OCI-LY7 (cell line): ENCODE measurements around the gene RNF19B. TPM values are rescaled to one million over a fixed set of nuclear protein-coding genes. Genes with fewer than 3 reads are reported as not detected.

Experiments used
- BruUV-seq: library from RNA; stranded (reverse); fragments of 400-500 nt; replicated peaks from 2 replicates; lab custom pipeline; 2021; lab: Mats Ljungman, UMichigan
- CTCF ChIA-PET: fragments of 300-600 bp; sonication (Branson Sonifier 250); formaldehyde crosslinking; loops from one replicate; lab custom pipeline; 2022; ENCODE audit warnings: antibody characterized with exemption; ENCODE audit not compliant: unreplicated experiment; lab: Charles Lee
- POLR2A ChIA-PET: fragments of 300-600 bp; sonication (Branson Sonifier 250); formaldehyde crosslinking; loops from one replicate; lab custom pipeline; 2022; ENCODE audit warnings: antibody characterized with exemption; lab: Charles Lee
- DNase-seq: peaks from one replicate; pipeline ENCODE4 v3.0.0-alpha.2; 2015; ENCODE audit warnings: low spot score
- H2AFZ ChIP-seq: fragments of 200-600 bp; sonication (generic), shearing (Covaris generic); 2 replicates; pipeline ENCODE4 v1.6.1; 2014; ENCODE audit warnings: mild to moderate bottlenecking, antibody characterized with exemption, low read length, moderate library complexity
- H3K27ac ChIP-seq: fragments of 200-600 bp; sonication (generic); 2 replicates; pipeline ENCODE4 v1.5.1; 2014; ENCODE audit warnings: mixed run types, low read depth, mild to moderate bottlenecking, moderate library complexity, low read length, inconsistent platforms; ENCODE audit not compliant: poor library complexity, severe bottlenecking
- H3K36me3 ChIP-seq: fragments of 200-600 bp; sonication (generic); 2 replicates; pipeline ENCODE4 v1.6.1; 2014; ENCODE audit warnings: mild to moderate bottlenecking, antibody characterized with exemption, low read length, moderate library complexity, mixed read lengths; ENCODE audit not compliant: insufficient read depth
- H3K4me1 ChIP-seq: fragments of 200-600 bp; sonication (generic); 2 replicates; pipeline ENCODE4 v1.5.1; 2014; ENCODE audit warnings: mild to moderate bottlenecking, low read length; ENCODE audit not compliant: insufficient read depth, poor library complexity, severe bottlenecking
- H3K4me2 ChIP-seq: fragments of 200-600 bp; sonication (generic); 2 replicates; pipeline ENCODE4 v1.6.1; 2014; ENCODE audit warnings: mild to moderate bottlenecking, low read length
- H3K4me3 ChIP-seq: fragments of 200-600 bp; sonication (generic); 2 replicates; pipeline ENCODE4 v1.5.1; 2014; ENCODE audit warnings: mild to moderate bottlenecking, low read depth, low read length; ENCODE audit not compliant: poor library complexity, severe bottlenecking
- H3K79me2 ChIP-seq: fragments of 200-600 bp; sonication (generic); 2 replicates; pipeline ENCODE4 v1.6.1; 2016; ENCODE audit warnings: low read depth, mild to moderate bottlenecking, low read length, moderate library complexity, mixed read lengths; ENCODE audit not compliant: insufficient read depth
- H3K9me2 ChIP-seq: fragments of 200-600 bp; sonication (generic); 2 replicates; pipeline ENCODE4 v1.6.1; 2016; ENCODE audit warnings: mild to moderate bottlenecking, low read length, mixed read lengths; ENCODE audit not compliant: insufficient read depth
- H3K9me3 ChIP-seq: fragments of 200-600 bp; sonication (generic); 2 replicates; pipeline ENCODE4 v1.6.1; 2014; ENCODE audit warnings: mild to moderate bottlenecking, mixed run types, low read length, mixed read lengths
- H4K20me1 ChIP-seq: fragments of 200-600 bp; sonication (generic); 2 replicates; pipeline ENCODE4 v1.6.1; 2014; ENCODE audit warnings: mild to moderate bottlenecking, antibody characterized with exemption, low read length, moderate library complexity, mixed read lengths; ENCODE audit not compliant: insufficient read depth
- CTCF ChIP-seq: fragments of 200-600 bp; sonication (generic); conservative IDR thresholded peaks from 2 replicates; pipeline ENCODE4 v1.5.1; 2014; ENCODE audit warnings: mild to moderate bottlenecking, antibody characterized with exemption, low read length, moderate library complexity, mixed read lengths
- EZH2phosphoT487 ChIP-seq: fragments of 200-600 bp; sonication (generic); IDR thresholded peaks from 2 replicates; pipeline ENCODE4 v1.6.1; 2018; ENCODE audit warnings: low read depth, borderline replicate concordance, mild to moderate bottlenecking, mixed run types, antibody characterized with exemption, low read length, moderate library complexity, mixed read lengths
- intact Hi-C: fragments of 100-400 bp; cut with micrococcal nuclease; formaldehyde crosslinking; loops from one replicate; pipeline ENCODE4 v1.10.0; 2022; ENCODE audit not compliant: unreplicated experiment
- total RNA-seq, 2 experiments: library from RNA; depleted of rRNA in 1 of 2; stranded (reverse); fragments of >200 nt in 1 of 2; shearing (Covaris generic) in 1 of 2; gene quantifications; 2 replicates each; pipeline ENCODE4 v1.2.3, GENCODE V29; 2014 to 2022

Gene RNF19B
- total RNA-seq, 2 experiments from 2014 or later = 23.0 to 36.8 TPM

- no peaks in the 10 kb centered on the region for H4K20me1 ChIP-seq
- peak overlapping the region; percentile 66 for H3K4me3 ChIP-seq
- H3K9me3 ChIP-seq = no peaks in the 10 kb centered on the region
- peak overlapping the region; percentile 49 for H2AFZ ChIP-seq
- H3K36me3 ChIP-seq = no peaks in the 10 kb centered on the region
- no TSS peak for BruUV-seq
- CTCF ChIA-PET = no interaction called here
- H3K27ac ChIP-seq = no peak overlapping the region
- intact Hi-C loops = no loop called here
- no peaks in the 10 kb centered on the region for H3K79me2 ChIP-seq
- peak overlapping the region; percentile 65 for H3K4me2 ChIP-seq
- peak; percentile 52 for DNase-seq
- H3K4me1 ChIP-seq = peaks cover 4% of the 10 kb centered on the region
- POLR2A ChIA-PET = interaction anchor here (0.6 kb wide), 1 partner anchor 200 kb away, joined by 3 read pairs; no protein-coding TSS in a partner anchor
- no peaks in the 10 kb centered on the region for H3K9me2 ChIP-seq
- no peak for TF ChIP-seq EZH2phosphoT487
- TF ChIP-seq CTCF = peak; percentile 67; the same call in 1 of the 2 replicates
Observed at GRCh38 chr1:32893198-32894018, 71.2 kb downstream of the RNF19B start.

- intact Hi-C loops = no loop called here
- H2AFZ ChIP-seq = peak overlapping the region; percentile 49
Observed at GRCh38 chr1:32892368-32893197, 72.0 kb downstream of the RNF19B start.

More at GRCh38 chr1:32892368-32893197, 72.0 kb downstream of the RNF19B start:
- Histone ChIP-seq H3K4me2 (peak overlapping the region; percentile 65), H3K9me2 (no peaks in the 10 kb centered on the region), H3K9me3 (no peaks in the 10 kb centered on the region), H3K36me3 (no peaks in the 10 kb centered on the region), H3K4me1 (peaks cover 4% of the 10 kb centered on the region), H3K27ac (no peak overlapping the region), H4K20me1 (no peaks in the 10 kb centered on the region), H3K4me3 (peak overlapping the region; percentile 66), H3K79me2 (no peaks in the 10 kb centered on the region)
- peak; percentile 76 for DNase-seq
- no peak for TF ChIP-seq EZH2phosphoT487
- peak; percentile 82 for TF ChIP-seq CTCF
- ChIA-PET POLR2A (no interaction called here), CTCF (no interaction called here)
- no TSS peak for BruUV-seq
